ENCODE data around the gene RPP30.

Gene RPP30

DNA sequence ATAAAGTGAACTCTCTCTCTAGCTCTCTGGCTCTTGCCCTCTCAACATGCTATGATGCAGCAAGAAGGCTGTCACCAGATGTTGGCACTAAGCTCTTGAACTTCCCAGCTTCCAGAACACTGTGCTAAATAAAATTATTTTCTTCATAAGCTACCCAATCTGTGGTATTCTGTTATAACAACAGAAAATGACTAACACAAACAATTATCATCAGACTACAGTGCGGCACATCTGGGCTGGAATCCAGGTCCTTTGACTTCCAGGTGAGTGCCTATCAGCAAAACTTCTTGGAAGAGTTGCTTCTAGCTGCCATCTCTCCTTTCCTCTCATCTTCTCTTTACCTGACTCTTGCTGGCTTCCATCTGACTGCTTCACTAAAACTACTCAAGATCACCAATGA lies 34.3 kb upstream of the RPP30 start:
- TF ChIP-seq EZH2phosphoT487 (IDR thresholded peaks at IDR 0.05; ENCODE audit: low read depth): no peak
- TF ChIP-seq, protein P1, sequence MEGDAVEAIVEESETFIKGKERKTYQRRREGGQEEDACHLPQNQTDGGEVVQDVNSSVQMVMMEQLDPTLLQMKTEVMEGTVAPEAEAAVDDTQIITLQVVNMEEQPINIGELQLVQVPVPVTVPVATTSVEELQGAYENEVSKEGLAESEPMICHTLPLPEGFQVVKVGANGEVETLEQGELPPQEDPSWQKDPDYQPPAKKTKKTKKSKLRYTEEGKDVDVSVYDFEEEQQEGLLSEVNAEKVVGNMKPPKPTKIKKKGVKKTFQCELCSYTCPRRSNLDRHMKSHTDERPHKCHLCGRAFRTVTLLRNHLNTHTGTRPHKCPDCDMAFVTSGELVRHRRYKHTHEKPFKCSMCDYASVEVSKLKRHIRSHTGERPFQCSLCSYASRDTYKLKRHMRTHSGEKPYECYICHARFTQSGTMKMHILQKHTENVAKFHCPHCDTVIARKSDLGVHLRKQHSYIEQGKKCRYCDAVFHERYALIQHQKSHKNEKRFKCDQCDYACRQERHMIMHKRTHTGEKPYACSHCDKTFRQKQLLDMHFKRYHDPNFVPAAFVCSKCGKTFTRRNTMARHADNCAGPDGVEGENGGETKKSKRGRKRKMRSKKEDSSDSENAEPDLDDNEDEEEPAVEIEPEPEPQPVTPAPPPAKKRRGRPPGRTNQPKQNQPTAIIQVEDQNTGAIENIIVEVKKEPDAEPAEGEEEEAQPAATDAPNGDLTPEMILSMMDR (IDR thresholded peaks at IDR 0.05; ENCODE audit: low read depth, low read length): no peak
- Histone ChIP-seq H2AFZ (ENCODE audit: low read depth, low read length) (no peak overlapping the region), H3K9me3 (ENCODE audit: insufficient read depth, low read length) (no peaks in the 10 kb centered on the region), H3K27ac (ENCODE audit: low read length) (no peak overlapping the region), H3K36me3 (replicated peaks; ENCODE audit: low read depth, low read length) (no peaks in the 10 kb centered on the region), H4K20me1 (ENCODE audit: insufficient read depth, low read length) (no peaks in the 10 kb centered on the region), H3K4me2 (ENCODE audit: low read length) (no peak overlapping the region), H3K79me2 (ENCODE audit: low read length) (no peaks in the 10 kb centered on the region), H3K4me3 (ENCODE audit: low read length) (no peak overlapping the region), H3K9ac (ENCODE audit: low read length) (no peak overlapping the region), H3K27me3 (ENCODE audit: low read depth, low read length) (no peaks in the 10 kb centered on the region), H3K4me1 (ENCODE audit: low read length) (no peaks in the 10 kb centered on the region)

DNA sequence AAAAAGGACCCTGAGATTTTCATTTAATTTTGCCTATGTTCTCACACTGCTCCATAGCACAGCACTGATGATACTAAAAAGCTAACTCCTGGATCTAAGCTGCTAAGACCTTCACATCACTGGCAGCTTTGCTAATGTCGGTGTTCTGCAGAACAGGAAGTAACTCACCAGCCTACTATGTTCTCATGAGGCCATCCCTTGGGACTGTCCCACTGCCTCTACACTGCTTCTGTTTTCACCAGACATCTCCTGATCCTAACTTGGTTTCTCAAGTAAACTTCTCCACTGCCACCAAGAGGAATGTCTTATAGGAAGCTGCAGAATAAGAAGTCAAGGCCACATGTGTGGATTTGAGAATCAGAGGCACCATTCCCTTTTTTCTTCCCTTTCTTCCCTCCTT lies 29.0 kb upstream of the RPP30 start:
- Histone ChIP-seq H4K20me1 (ENCODE audit: insufficient read depth, low read length) (no peaks in the 10 kb centered on the region), H3K4me3 (ENCODE audit: low read length) (no peak overlapping the region), H3K79me2 (ENCODE audit: low read length) (no peaks in the 10 kb centered on the region), H2AFZ (ENCODE audit: low read depth, low read length) (no peak overlapping the region), H3K27ac (ENCODE audit: low read length) (no peak overlapping the region), H3K36me3 (replicated peaks; ENCODE audit: low read depth, low read length) (no peaks in the 10 kb centered on the region), H3K4me2 (ENCODE audit: low read length) (no peak overlapping the region), H3K4me1 (ENCODE audit: low read length) (peaks cover 14% of the 10 kb centered on the region), H3K9ac (ENCODE audit: low read length) (no peak overlapping the region), H3K9me3 (ENCODE audit: insufficient read depth, low read length) (no peaks in the 10 kb centered on the region), H3K27me3 (ENCODE audit: low read depth, low read length) (no peaks in the 10 kb centered on the region)
- TF ChIP-seq, protein P1 (IDR thresholded peaks at IDR 0.05; ENCODE audit: low read depth, low read length): no peak
- TF ChIP-seq EZH2phosphoT487 (IDR thresholded peaks at IDR 0.05; ENCODE audit: low read depth): no peak

DNA sequence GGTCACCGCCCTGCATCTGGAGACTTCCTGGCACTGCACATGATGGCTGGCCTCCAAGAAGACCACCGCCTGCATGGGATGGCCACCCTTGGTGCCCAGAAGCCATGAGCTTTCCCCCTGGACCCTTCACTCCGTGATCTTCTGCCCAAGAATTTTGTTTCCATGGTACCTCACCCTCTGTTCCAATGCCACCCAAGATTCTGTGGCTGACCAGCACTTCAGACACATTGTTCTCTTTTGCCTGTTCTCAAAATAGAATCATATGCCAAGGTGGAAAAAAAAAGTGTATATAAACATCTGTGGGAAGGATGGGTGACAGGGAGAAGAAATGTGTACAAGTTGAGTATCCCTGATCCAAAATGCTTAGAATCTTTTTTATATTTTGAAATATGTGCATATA lies 26.0 kb upstream of the RPP30 start:
- no peaks in the 10 kb centered on the region for H3K27me3 ChIP-seq (ENCODE audit: low read depth, low read length)
- no peaks in the 10 kb centered on the region for H4K20me1 ChIP-seq (ENCODE audit: insufficient read depth, low read length)
- H3K4me1 ChIP-seq (ENCODE audit: low read length): peaks cover 16% of the 10 kb centered on the region
- no peaks in the 10 kb centered on the region for H3K79me2 ChIP-seq (ENCODE audit: low read length)
- no peak overlapping the region for H3K27ac ChIP-seq (ENCODE audit: low read length)
- no peaks in the 10 kb centered on the region for H3K9me3 ChIP-seq (ENCODE audit: insufficient read depth, low read length)
- TF ChIP-seq EZH2phosphoT487 (IDR thresholded peaks at IDR 0.05; ENCODE audit: low read depth): no peak
- TF ChIP-seq, protein P1 (IDR thresholded peaks at IDR 0.05; ENCODE audit: low read depth, low read length): no peak
- no peak overlapping the region for H3K9ac ChIP-seq (ENCODE audit: low read length)
- H2AFZ ChIP-seq (ENCODE audit: low read depth, low read length): no peak overlapping the region
- H3K36me3 ChIP-seq (replicated peaks; ENCODE audit: low read depth, low read length): no peaks in the 10 kb centered on the region
- no peak overlapping the region for H3K4me2 ChIP-seq (ENCODE audit: low read length)
- no peak overlapping the region for H3K4me3 ChIP-seq (ENCODE audit: low read length)

DNA sequence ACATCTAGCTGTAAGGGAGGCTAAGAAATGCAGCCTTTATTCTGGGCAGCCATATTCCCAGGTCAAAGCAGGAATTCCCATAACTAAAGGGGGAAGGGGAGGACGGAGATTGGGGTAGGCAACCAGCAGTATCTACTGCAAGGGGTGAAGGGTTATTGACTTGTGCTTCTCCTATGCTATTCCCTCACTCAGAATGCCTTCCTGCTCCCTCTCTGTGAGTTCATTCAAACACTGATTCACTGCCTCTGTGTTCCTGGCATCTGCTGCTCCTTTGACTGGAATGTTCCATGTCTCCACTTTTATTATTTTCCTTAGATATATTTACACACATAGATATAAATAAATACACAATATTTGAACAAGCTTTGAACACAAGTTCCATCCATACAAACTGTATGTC lies 25.0 kb upstream of the RPP30 start:
- H3K4me1 ChIP-seq (ENCODE audit: low read length): peaks cover 16% of the 10 kb centered on the region
- H3K9ac ChIP-seq (ENCODE audit: low read length): no peak overlapping the region
- H3K79me2 ChIP-seq (ENCODE audit: low read length): no peaks in the 10 kb centered on the region
- H4K20me1 ChIP-seq (ENCODE audit: insufficient read depth, low read length): no peaks in the 10 kb centered on the region
- H3K27me3 ChIP-seq (ENCODE audit: low read depth, low read length): no peaks in the 10 kb centered on the region
- TF ChIP-seq, protein P1 (IDR thresholded peaks at IDR 0.05; ENCODE audit: low read depth, low read length): no peak
- no peak for TF ChIP-seq EZH2phosphoT487 (IDR thresholded peaks at IDR 0.05; ENCODE audit: low read depth)
- no peak overlapping the region for H3K4me3 ChIP-seq (ENCODE audit: low read length)
- no peak overlapping the region for H2AFZ ChIP-seq (ENCODE audit: low read depth, low read length)
- no peak overlapping the region for H3K4me2 ChIP-seq (ENCODE audit: low read length)
- no peaks in the 10 kb centered on the region for H3K36me3 ChIP-seq (replicated peaks; ENCODE audit: low read depth, low read length)
- H3K9me3 ChIP-seq (ENCODE audit: insufficient read depth, low read length): no peaks in the 10 kb centered on the region
- no peak overlapping the region for H3K27ac ChIP-seq (ENCODE audit: low read length)
